Neuronal stem cell (in vitro differentiated cells): ENCODE data around the gene TCF7L1.

Experiments
- DNase-seq: peaks from one replicate; pipeline ENCODE4 v3.0.0-alpha.2; 2013; ENCODE audit warnings: low spot score
- H2AFZ ChIP-seq: one replicate; pipeline ENCODE4 v1.6.1; 2013; ENCODE audit warnings: mild to moderate bottlenecking, low read length, inconsistent platforms
- H2AK5ac ChIP-seq: 2 replicates; pipeline ENCODE4 v1.6.1; 2013; ENCODE audit warnings: low read depth, mild to moderate bottlenecking, inconsistent platforms, low read length, moderate library complexity, mixed read lengths
- H2BK120ac ChIP-seq: 2 replicates; pipeline ENCODE4 v1.6.1; 2013; ENCODE audit warnings: low read depth, mild to moderate bottlenecking, inconsistent platforms, low read length, moderate library complexity, mixed read lengths
- H2BK12ac ChIP-seq: one replicate; pipeline ENCODE4 v1.6.1; 2013; ENCODE audit warnings: low read length, inconsistent platforms
- H2BK15ac ChIP-seq: 2 replicates; pipeline ENCODE4 v1.6.1; 2013; ENCODE audit warnings: mild to moderate bottlenecking, low read length, inconsistent platforms, mixed read lengths
- H2BK5ac ChIP-seq: one replicate; pipeline ENCODE4 v1.6.1; 2013; ENCODE audit warnings: inconsistent platforms, mild to moderate bottlenecking, low read length, moderate library complexity
- H3K14ac ChIP-seq: one replicate; pipeline ENCODE4 v1.6.1; 2013; ENCODE audit warnings: low read length, inconsistent platforms
- H3K18ac ChIP-seq: 2 replicates; pipeline ENCODE4 v1.6.1; 2013; ENCODE audit warnings: low read length, inconsistent platforms
- H3K23ac ChIP-seq: 2 replicates; pipeline ENCODE4 v1.6.1; 2013; ENCODE audit warnings: low read depth, mild to moderate bottlenecking, mixed read lengths, low read length, inconsistent platforms; ENCODE audit not compliant: poor library complexity
- H3K27ac ChIP-seq: replicated peaks from 3 replicates; pipeline ENCODE4 v1.5.1; 2013; ENCODE audit warnings: low read length, inconsistent platforms
- H3K27me3 ChIP-seq, 3 experiments: 2 replicates each; pipeline ENCODE4 v1.6.1; 2013; ENCODE audit warnings: low read length in 3 of 3, mild to moderate bottlenecking in 2 of 3, inconsistent platforms in 1 of 3, low read depth in 1 of 3, mixed read lengths in 1 of 3, moderate library complexity in 1 of 3; ENCODE audit not compliant: control insufficient read depth in 3 of 3, insufficient read depth in 3 of 3
- H3K36me3 ChIP-seq, 2 donors: replicated peaks in 1 of 2; 2 replicates each; pipeline ENCODE4 v1.6.1; 2013; ENCODE audit warnings: low read length in 2 of 2; ENCODE audit not compliant: control insufficient read depth in 2 of 2, insufficient read depth in 2 of 2
- H3K4ac ChIP-seq: 2 replicates; pipeline ENCODE4 v1.6.1; 2013; ENCODE audit warnings: inconsistent platforms, mild to moderate bottlenecking, low read length, moderate library complexity
- H3K4me1 ChIP-seq, 2 donors: 1 replicate in 1 of 2; 2 replicates in 1 of 2; pipeline ENCODE4 v1.6.1; 2013; ENCODE audit warnings: low read length in 2 of 2, low read depth in 1 of 2; ENCODE audit not compliant: control insufficient read depth in 2 of 2, insufficient read depth in 1 of 2
- H3K4me2 ChIP-seq: one replicate; pipeline ENCODE4 v1.6.1; 2013; ENCODE audit warnings: mild to moderate bottlenecking, low read length, inconsistent platforms; ENCODE audit not compliant: insufficient read depth, poor library complexity, severe bottlenecking
- H3K4me3 ChIP-seq, 2 donors: 2 replicates each; pipeline ENCODE4 v1.5.1; 2013; ENCODE audit warnings: low read length in 2 of 2, mild to moderate bottlenecking in 2 of 2, inconsistent platforms in 1 of 2, moderate library complexity in 1 of 2
- H3K79me1 ChIP-seq: one replicate; pipeline ENCODE4 v1.6.1; 2013; ENCODE audit warnings: low read depth, mild to moderate bottlenecking, inconsistent platforms, low read length, moderate library complexity
- H3K9ac ChIP-seq: one replicate; pipeline ENCODE4 v1.6.1; 2013; ENCODE audit warnings: mild to moderate bottlenecking, low read depth, low read length, inconsistent platforms; ENCODE audit not compliant: poor library complexity
- H3K9me3 ChIP-seq, 2 donors: replicated peaks in 1 of 2; 2 replicates each; pipeline versions ENCODE3 to v1.6.1; 2013; ENCODE audit warnings: low read length in 2 of 2, mild to moderate bottlenecking in 2 of 2, inconsistent platforms in 1 of 2, low read depth in 1 of 2, mixed read lengths in 1 of 2, moderate library complexity in 1 of 2; ENCODE audit not compliant: control insufficient read depth in 2 of 2, insufficient read depth in 1 of 2
- H4K8ac ChIP-seq: one replicate; pipeline ENCODE4 v1.6.1; 2013; ENCODE audit warnings: low read depth, mild to moderate bottlenecking, inconsistent platforms, low read length, moderate library complexity
- H4K91ac ChIP-seq: one replicate; pipeline ENCODE4 v1.6.1; 2013; ENCODE audit warnings: low read length, low read depth, mild to moderate bottlenecking, inconsistent platforms; ENCODE audit not compliant: poor library complexity
- WGBS, 2 donors: extraction: QIAGEN DNeasy Blood & Tissue Kit; methylation state at CpG; one replicate each; pipeline ENCODE4 v1.1.7; 2013; ENCODE audit warnings: missing lambda C conversion rate in 2 of 2, mixed read lengths in 1 of 2; ENCODE audit not compliant: insufficient read length in 2 of 2, insufficient replicate concordance in 1 of 2; ENCODE audit errors: extremely low coverage in 2 of 2; 5-methylcytosine and 5-hydroxymethylcytosine counted together

TCF7L1 gene

GRCh38 chr2:85213404-85213803 is 80.2 kb downstream of the TCF7L1 start:
- peaks cover 27 to 37% of the 10 kb centered on the region in 2 donors for H3K4me1 ChIP-seq
- H2AK5ac ChIP-seq: no peak overlapping the region
- no peak for DNase-seq
- no peak overlapping the region for H4K8ac ChIP-seq
- no peak overlapping the region for H3K23ac ChIP-seq
- no peak overlapping the region for H3K14ac ChIP-seq
- no peak overlapping the region for H3K4me3 ChIP-seq
- no peak overlapping the region for H4K91ac ChIP-seq
- no peak overlapping the region for H2BK120ac ChIP-seq
- H3K36me3 ChIP-seq: no peaks in the 10 kb centered on the region
- no peak overlapping the region for H3K4me2 ChIP-seq
- no peak overlapping the region for H3K18ac ChIP-seq
- no peak overlapping the region for H2BK5ac ChIP-seq
- H3K27me3 ChIP-seq: no peaks in the 10 kb centered on the region
- no peak overlapping the region for H2BK15ac ChIP-seq
- H3K79me1 ChIP-seq: peaks cover 1% of the 10 kb centered on the region
- H3K9ac ChIP-seq: no peak overlapping the region
- H3K4ac ChIP-seq: no peak overlapping the region
- no CpG with 5 or more reads among the region's 2 CpGs for WGBS, 2 donors
- H2BK12ac ChIP-seq: no peak overlapping the region
- H2AFZ ChIP-seq: no peak overlapping the region
- no peak overlapping the region for H3K27ac ChIP-seq
- no peaks in the 10 kb centered on the region for H3K9me3 ChIP-seq

GRCh38 chr2:85213901-85214512 is 80.8 kb downstream of the TCF7L1 start:
- peaks cover 1% of the 10 kb centered on the region for H3K79me1 ChIP-seq
- H3K4me3 ChIP-seq: peak overlapping the region in 1 of 2 donors; percentile 63
- DNase-seq: no peak
- peak overlapping the region; percentile 67 for H2BK12ac ChIP-seq
- H3K23ac ChIP-seq: peak overlapping the region; percentile 48
- no peaks in the 10 kb centered on the region for H3K9me3 ChIP-seq
- no CpG with 5 or more reads among the region's 15 CpGs for WGBS, 2 donors
- H3K4me1 ChIP-seq: peaks cover 27 to 37% of the 10 kb centered on the region in 2 donors
- no peak overlapping the region for H4K8ac ChIP-seq
- peak overlapping the region; percentile 26 for H3K14ac ChIP-seq
- H2BK15ac ChIP-seq: no peak overlapping the region
- no peak overlapping the region for H3K4me2 ChIP-seq
- no peak overlapping the region for H3K4ac ChIP-seq
- no peak overlapping the region for H3K9ac ChIP-seq
- H3K18ac ChIP-seq: peak overlapping the region; percentile 44
- H2BK5ac ChIP-seq: no peak overlapping the region
- H2BK120ac ChIP-seq: no peak overlapping the region
- H2AK5ac ChIP-seq: peak overlapping the region; percentile 78
- H3K27ac ChIP-seq: no peak overlapping the region
- no peaks in the 10 kb centered on the region for H3K36me3 ChIP-seq
- H4K91ac ChIP-seq: no peak overlapping the region
- H3K27me3 ChIP-seq: no peaks in the 10 kb centered on the region
- no peak overlapping the region for H2AFZ ChIP-seq

- Histone ChIP-seq H3K23ac (no peak overlapping the region), H3K27ac (no peak overlapping the region), H4K91ac (no peak overlapping the region), H3K4me3 (no peak overlapping the region), H3K9ac (no peak overlapping the region), H3K9me3 (no peaks in the 10 kb centered on the region), H2BK120ac (no peak overlapping the region), H4K8ac (no peak overlapping the region), H2BK12ac (no peak overlapping the region), H3K79me1 (peaks cover 1% of the 10 kb centered on the region), H2AFZ (no peak overlapping the region), H3K36me3 (no peaks in the 10 kb centered on the region), H3K4ac (no peak overlapping the region), H2BK15ac (no peak overlapping the region), H3K4me2 (peak overlapping the region; percentile 45), H3K4me1 (peaks cover 26 to 37% of the 10 kb centered on the region in 2 donors), H3K27me3 (no peaks in the 10 kb centered on the region), H2BK5ac (no peak overlapping the region), H3K18ac (peak overlapping the region; percentile 16), H3K14ac (no peak overlapping the region), H2AK5ac (no peak overlapping the region)
- DNase-seq: no peak
- no CpG with 5 or more reads among the region's 9 CpGs for WGBS, 2 donors
These were observed 81.9 kb downstream of the TCF7L1 start for GRCh38 chr2:85215081-85215447.

GRCh38 chr2:85215448-85216401 is 82.5 kb downstream of the TCF7L1 start:
- Histone ChIP-seq H3K79me1 (peaks cover 1% of the 10 kb centered on the region), H2BK15ac (no peak overlapping the region), H3K4ac (no peak overlapping the region), H2BK5ac (no peak overlapping the region), H3K9ac (no peak overlapping the region), H3K9me3 (no peaks in the 10 kb centered on the region), H4K91ac (no peak overlapping the region), H3K4me3 (peak overlapping the region in 1 of 2 donors; percentile 24), H3K27me3 (no peaks in the 10 kb centered on the region), H3K4me1 (peaks cover 24 to 37% of the 10 kb centered on the region in 2 donors), H4K8ac (no peak overlapping the region), H3K27ac (peak overlapping the region; percentile 39), H2BK12ac (no peak overlapping the region), H3K4me2 (peak overlapping the region; percentile 45), H3K14ac (no peak overlapping the region), H2AK5ac (no peak overlapping the region), H2AFZ (peak overlapping the region; percentile 47), H2BK120ac (no peak overlapping the region), H3K36me3 (no peaks in the 10 kb centered on the region), H3K23ac (no peak overlapping the region), H3K18ac (peak overlapping the region; percentile 61)
- WGBS, 2 donors: no CpG with 5 or more reads among the region's 18 CpGs
- no peak for DNase-seq
